HFFc6 (cell line): ENCODE data around the gene MAST4. TPM values are rescaled to one million over a fixed set of nuclear protein-coding genes. Genes with fewer than 3 reads are reported as not detected.

Source experiments
- DNase-seq: peaks from one replicate; pipeline ENCODE4 v3.0.0-alpha.2; 2018
- H3K27ac Mint-ChIP-seq: 2 replicates; pipeline ENCODE4 v1.8.0; 2020; ENCODE audit warnings: mild to moderate bottlenecking, mixed read lengths
- H3K27me3 Mint-ChIP-seq: 2 replicates; pipeline ENCODE4 v1.8.0; 2021; ENCODE audit warnings: mild to moderate bottlenecking, moderate library complexity, mixed read lengths; ENCODE audit not compliant: insufficient read depth
- H3K36me3 Mint-ChIP-seq: 2 replicates; pipeline ENCODE4 v1.8.0; 2021; ENCODE audit warnings: low read depth, mixed read lengths
- H3K4me1 Mint-ChIP-seq: 2 replicates; pipeline ENCODE4 v1.8.0; 2020; ENCODE audit warnings: low read depth, mixed read lengths
- H3K4me3 Mint-ChIP-seq: 2 replicates; pipeline ENCODE4 v1.8.0; 2020; ENCODE audit warnings: mild to moderate bottlenecking, moderate library complexity, mixed read lengths
- H3K9me3 Mint-ChIP-seq: 2 replicates; pipeline ENCODE4 v1.8.0; 2020; ENCODE audit warnings: mild to moderate bottlenecking, mixed read lengths
- total RNA-seq, 6 experiments: library from RNA; stranded (reverse); fragmentation: NEBNext Ultra II Directional; extraction: Animal tissue kit (Norgen Biotek cat#: 25700); gene quantifications; 2 replicates in 1 of 6; 3 replicates in 5 of 6; pipeline ENCODE4 v1.2.3, GENCODE V29; 2021
- TF ChIP-seq, protein P1 (sequence below): fragments of 200-600 bp; sonication (generic); IDR thresholded peaks from 2 replicates; pipeline ENCODE4 v1.5.0; 2021; ENCODE audit warnings: antibody characterized with exemption, mild to moderate bottlenecking

MAST4 gene
- total RNA-seq, 6 experiments from 2014 or later = 3.0 to 5.6 (median 3.9) TPM

DNA sequence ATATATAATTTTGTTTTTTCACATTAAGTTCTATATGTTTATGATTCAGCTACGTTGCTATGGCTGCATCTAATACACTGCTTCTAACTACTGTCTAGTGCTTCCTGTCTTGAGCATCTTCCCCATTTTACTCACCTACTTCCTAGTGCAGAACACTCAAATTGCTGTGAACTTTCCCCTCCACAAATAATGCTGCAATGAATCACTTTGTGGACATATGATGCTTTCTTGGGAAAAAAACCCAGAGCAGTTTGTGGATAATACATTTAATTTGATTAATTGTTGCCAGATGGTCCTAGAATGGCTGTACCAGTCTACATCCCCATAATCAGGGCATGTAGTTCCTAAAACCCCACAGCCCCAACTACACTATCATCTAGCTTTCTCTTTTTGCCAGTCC, 581.9 kb downstream of the MAST4 start:
- Mint-ChIP-seq H3K27me3 (peaks cover 6% of the 10 kb centered on the region), H3K9me3 (no peaks in the 10 kb centered on the region), H3K4me1 (peaks cover 18% of the 10 kb centered on the region), H3K27ac (no peak overlapping the region), H3K36me3 (no peaks in the 10 kb centered on the region), H3K4me3 (no peak overlapping the region)
- DNase-seq = peak; percentile 46
- TF ChIP-seq, protein P1, sequence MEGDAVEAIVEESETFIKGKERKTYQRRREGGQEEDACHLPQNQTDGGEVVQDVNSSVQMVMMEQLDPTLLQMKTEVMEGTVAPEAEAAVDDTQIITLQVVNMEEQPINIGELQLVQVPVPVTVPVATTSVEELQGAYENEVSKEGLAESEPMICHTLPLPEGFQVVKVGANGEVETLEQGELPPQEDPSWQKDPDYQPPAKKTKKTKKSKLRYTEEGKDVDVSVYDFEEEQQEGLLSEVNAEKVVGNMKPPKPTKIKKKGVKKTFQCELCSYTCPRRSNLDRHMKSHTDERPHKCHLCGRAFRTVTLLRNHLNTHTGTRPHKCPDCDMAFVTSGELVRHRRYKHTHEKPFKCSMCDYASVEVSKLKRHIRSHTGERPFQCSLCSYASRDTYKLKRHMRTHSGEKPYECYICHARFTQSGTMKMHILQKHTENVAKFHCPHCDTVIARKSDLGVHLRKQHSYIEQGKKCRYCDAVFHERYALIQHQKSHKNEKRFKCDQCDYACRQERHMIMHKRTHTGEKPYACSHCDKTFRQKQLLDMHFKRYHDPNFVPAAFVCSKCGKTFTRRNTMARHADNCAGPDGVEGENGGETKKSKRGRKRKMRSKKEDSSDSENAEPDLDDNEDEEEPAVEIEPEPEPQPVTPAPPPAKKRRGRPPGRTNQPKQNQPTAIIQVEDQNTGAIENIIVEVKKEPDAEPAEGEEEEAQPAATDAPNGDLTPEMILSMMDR = no peak

DNA sequence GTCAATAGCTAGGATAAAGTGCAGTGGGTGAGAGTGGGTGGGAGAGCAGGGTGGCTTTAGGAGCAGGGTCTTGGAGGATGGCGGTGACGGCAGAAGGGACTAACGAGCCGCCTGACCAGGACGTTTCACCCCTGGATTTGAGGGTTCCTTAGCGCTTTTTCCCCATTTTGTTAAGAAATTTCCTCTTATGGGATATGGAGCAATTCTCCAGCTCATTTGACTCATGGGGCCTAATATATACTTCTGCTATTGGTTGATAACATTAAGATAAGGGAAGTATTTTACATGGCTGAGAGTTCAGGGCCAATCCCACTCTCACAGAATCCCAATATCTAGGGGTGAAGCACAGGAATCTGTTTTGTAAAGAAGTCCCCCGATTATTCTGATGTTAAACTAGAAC, 582.8 kb downstream of the MAST4 start:
- Mint-ChIP-seq H3K36me3 (no peaks in the 10 kb centered on the region), H3K27ac (no peak overlapping the region), H3K27me3 (peaks cover 6% of the 10 kb centered on the region), H3K4me1 (peaks cover 19% of the 10 kb centered on the region), H3K9me3 (no peaks in the 10 kb centered on the region), H3K4me3 (no peak overlapping the region)
- DNase-seq = no peak
- TF ChIP-seq, protein P1 = no peak

DNA sequence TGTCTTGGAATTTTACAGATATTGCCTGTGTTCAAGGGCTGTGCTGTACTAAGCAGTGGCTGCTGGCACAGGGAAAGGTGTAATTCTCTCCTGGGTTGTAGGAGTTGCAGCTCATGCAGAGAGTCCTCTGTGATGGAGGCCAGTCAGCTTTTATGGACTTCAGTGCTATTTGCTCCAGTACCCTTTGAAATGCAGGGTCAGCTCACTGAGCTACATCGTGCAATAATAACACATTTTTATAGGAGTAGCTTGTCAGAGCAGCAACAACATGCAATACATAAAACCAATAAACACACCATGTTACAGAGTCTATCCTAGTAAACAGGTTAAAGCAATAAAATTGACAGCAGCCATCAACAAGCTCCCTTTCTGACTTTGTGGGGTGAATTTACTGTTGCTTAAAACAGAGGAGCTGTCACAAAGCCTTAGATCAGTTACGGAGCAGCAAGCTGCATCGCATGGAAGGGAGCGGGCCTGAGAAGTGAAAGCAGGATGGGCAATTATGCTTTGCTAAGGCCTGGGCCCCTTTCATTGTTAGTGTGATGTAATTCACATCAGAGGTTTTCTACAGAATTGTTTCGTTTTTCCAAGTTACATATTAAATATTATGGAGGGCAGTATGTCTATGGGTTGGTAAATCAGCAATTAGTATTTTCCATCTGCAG, 583.6 kb downstream of the MAST4 start:
- peaks cover 19% of the 10 kb centered on the region for H3K4me1 Mint-ChIP-seq
- H3K27me3 Mint-ChIP-seq = peaks cover 5% of the 10 kb centered on the region
- H3K27ac Mint-ChIP-seq = no peak overlapping the region
- no peaks in the 10 kb centered on the region for H3K36me3 Mint-ChIP-seq
- TF ChIP-seq, protein P1 = no peak
- DNase-seq = no peak
- no peak overlapping the region for H3K4me3 Mint-ChIP-seq
- H3K9me3 Mint-ChIP-seq = no peaks in the 10 kb centered on the region

DNA sequence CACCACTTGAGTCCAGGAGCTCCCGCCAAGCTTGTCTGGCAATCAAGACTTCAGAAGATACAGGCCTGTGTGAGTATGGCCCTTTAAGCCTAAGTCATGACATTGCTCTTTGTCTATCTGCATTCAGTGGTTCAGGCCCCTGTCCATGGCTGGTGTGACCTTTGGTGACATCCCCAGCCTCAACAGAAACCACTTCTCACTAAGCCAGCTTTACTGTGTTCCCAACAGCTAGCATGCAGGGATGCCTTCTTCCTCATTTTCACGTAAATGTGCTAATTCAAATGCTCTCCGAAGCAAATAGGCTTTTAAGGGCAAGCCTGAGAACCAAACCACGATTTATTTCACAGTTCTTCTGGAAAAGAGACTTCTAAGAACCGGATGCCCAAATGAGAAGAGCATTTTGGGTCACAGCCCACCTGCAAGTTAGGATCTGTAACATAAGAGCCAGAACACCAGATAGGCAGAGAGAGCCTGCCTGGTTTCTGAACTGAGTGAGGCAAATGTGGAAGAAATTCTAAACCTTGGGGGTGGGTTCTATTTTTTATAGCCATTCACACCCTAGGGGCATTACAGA, 585.5 kb downstream of the MAST4 start:
- Mint-ChIP-seq H3K4me3 (no peak overlapping the region), H3K27me3 (peaks cover 2% of the 10 kb centered on the region), H3K27ac (no peak overlapping the region), H3K36me3 (no peaks in the 10 kb centered on the region), H3K9me3 (no peaks in the 10 kb centered on the region), H3K4me1 (peaks cover 19% of the 10 kb centered on the region)
- DNase-seq = no peak
- TF ChIP-seq, protein P1 = no peak

DNA sequence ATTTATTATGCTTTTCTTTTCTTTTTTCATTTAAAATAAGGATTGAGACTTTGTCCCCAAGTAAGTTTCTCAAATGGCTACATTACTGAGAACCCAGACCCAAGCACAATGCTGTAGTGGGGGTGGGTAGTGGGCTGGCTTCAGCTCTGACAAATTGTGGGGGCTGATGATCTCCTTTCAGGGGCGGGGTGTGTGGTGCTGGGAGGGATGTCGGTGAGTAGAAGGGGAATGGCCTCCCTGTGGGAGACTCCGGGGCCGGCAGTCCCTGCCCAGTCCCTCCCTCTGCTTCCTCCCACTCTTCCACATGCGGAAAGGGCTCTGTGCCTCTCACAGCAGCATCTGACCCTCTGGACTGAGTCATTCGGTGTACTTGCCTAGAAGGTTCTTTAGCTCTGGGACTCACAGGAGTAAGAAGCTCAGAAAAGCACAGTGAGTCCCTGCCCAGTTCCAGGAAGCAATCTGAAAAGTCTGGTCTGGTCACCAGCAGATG, 586.2 kb downstream of the MAST4 start:
- peaks cover 2% of the 10 kb centered on the region for H3K27me3 Mint-ChIP-seq
- peaks cover 19% of the 10 kb centered on the region for H3K4me1 Mint-ChIP-seq
- no peak overlapping the region for H3K4me3 Mint-ChIP-seq
- H3K36me3 Mint-ChIP-seq = no peaks in the 10 kb centered on the region
- peak; percentile 61 for DNase-seq
- H3K27ac Mint-ChIP-seq = no peak overlapping the region
- no peaks in the 10 kb centered on the region for H3K9me3 Mint-ChIP-seq
- TF ChIP-seq, protein P1 = no peak
